Glomerular visceral epithelial cell (primary cell): Measurements from ENCODE around the gene SRRM3.
"Not testable (repeated sequence)": the region's sequence is repeated elsewhere in the genome, so short reads cannot be mapped to it uniquely, and the experiment has no call there.

Experiments used
- DNase-seq: peaks from one replicate; pipeline ENCODE4 v3.0.0-alpha.2; 2016; ENCODE audit errors: extremely low spot score

The SRRM3 gene

DNA sequence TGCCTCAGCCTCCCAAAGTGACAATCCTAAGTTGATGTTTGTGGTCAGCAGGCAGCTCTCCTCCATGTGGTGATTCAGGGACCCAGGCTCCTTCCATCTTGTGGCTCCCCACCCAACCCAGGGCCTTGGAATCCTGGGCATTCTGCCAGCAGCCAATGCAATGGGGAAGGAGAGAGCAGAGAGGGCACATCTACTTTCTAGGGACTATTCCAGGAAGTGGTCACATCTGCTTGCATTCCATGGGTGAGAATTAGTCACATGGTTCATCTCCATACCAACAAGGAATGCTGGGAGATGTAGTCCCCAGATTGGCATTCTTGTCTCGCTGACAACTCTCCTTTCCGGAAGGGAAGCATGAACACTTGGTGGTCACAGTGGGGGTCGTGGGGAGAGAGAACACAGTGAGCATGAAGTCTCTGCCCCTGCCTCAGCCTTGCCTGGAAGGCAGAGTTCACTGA is 9.9 kb upstream of the SRRM3 start:
- DNase-seq, result peak; percentile 19

DNA sequence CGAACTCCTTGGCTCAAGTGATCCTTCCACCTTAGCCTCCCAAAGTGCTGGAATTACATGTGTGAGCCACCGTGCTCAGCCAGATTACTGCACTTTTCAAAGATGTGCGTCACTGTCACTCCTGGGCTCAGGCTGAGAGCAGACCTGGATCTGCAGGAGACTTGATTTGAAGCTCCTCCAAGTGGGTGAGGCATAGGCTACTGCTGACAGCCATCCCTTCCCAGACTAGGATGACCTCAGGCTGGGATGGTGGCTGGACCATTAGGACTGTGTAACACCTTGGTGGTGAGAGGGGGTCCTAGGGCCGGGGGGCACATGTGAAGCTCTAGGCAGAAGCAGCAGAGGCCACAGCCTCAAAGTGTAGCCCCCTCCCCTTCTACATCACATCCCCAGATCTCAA is 8.2 kb upstream of the SRRM3 start:
- no peak for DNase-seq

DNA sequence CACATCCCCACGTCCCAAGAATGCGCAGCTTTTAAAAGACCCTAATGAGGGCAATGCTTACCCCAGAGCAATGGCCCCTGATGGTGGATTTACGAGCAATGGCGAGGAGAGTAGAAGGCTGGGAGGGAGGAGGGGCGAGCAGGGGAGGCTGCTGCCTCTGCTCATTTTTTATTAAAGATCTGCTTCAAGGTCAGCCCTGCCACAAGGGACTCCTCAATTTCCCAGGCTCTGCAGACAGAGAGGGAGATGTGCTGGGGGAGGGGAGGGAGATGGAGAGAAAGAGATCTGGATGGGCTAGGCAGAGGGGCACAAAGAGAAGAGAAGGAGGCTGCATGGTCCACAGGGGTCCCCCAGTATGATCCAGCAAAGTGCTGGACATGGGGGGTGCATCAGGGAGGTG is 7.8 kb upstream of the SRRM3 start:
- DNase-seq, result no peak

DNA sequence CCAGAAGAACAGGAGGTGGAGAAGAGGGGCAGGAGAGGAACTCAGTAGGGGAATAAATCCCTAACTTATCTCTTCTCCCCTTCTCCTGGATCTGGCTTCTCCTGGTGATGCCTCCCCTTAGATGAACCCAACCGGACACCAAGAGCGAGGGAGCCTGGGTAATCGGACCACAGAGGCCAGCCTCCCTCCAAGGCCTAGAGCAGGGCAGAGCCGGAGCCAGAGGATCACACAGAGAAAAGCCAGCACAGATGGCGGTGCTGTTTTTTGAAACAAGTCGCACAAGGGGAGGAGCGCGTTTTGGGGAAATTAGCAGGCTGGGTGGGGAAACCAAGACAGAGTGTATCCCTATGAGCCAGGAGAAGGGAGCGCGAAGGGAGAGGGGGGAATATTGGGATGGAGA is 4.9 kb upstream of the SRRM3 start:
- no peak for DNase-seq

DNA sequence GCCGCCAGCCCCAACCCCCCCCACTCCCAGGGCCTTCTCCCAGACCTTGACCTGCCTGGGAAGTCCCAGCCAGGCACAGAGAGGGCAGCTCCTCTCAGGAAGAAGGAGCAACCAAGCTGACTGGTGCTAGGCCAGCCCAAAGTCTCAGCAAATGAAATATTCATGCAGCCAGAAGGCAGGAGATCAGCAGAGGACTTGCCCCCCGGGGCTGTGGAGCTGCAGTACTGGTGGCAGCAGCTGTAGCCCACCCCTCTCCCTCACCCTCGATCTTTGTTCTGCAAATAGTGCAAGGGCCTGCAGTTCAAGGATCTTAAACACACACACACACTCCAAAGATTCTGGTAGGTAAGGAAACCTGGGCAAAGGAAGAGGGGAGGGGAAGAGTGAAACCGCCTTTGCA is 3.5 kb upstream of the SRRM3 start:
- no peak for DNase-seq

DNA sequence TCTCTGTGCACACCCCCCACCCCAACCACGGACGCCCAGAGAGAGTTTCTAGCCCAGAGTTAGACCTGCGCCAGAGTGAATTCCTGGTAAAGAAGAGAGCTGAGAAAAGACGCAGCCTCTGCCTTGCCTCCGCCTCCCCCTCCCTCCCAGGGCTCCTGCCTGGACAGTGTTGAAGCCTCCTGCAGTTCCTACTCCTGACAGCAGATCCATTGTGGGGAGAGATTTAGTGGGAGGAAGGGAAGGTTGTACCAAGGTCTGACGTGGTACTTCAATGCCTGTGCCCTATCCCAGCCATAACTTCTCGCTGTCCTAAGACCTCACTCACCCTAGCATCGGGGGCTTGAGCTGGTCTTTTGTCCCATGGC is 952 bp downstream of the SRRM3 start:
- no peak for DNase-seq

DNA sequence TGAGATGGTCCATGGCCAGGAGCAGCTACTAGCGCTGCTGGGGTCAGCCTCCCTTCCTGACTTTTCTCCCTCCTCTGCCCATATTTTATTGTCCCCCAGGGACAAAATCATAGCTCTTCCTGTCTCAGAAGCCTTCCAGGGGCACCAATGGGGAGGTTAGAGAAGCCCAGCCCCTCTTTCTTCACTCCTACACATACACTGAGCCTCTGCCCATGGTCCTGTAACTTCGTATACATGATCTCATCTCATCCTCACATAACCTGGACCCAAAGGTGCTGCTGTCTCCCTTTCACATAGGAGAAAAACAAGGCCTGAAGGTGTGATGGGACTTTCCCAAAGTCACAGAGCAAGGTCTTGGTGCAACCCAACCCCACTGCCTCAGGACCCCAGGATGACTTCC is 2.5 kb downstream of the SRRM3 start:
- DNase-seq, result no peak

DNA sequence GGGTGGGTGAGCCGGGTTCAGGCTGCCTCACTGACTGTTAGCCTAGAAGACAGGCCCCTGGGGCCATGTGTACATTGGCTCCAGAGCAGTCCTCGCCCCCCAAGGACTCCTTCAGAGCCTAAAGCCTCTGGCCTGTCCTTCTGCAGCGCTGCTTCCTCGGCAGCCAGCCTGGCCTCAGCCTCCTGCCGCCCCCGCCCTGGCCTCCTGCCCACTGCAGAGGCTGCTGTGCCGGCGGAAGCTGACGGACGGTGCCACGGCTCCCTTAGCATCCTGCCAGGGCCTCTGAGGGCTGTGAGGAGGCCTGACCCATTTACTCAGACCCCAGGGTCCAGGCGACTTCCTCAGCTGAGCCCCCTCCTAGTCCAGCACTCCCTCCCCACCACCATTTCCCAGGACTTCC is 4.9 kb downstream of the SRRM3 start:
- DNase-seq, result no peak

DNA sequence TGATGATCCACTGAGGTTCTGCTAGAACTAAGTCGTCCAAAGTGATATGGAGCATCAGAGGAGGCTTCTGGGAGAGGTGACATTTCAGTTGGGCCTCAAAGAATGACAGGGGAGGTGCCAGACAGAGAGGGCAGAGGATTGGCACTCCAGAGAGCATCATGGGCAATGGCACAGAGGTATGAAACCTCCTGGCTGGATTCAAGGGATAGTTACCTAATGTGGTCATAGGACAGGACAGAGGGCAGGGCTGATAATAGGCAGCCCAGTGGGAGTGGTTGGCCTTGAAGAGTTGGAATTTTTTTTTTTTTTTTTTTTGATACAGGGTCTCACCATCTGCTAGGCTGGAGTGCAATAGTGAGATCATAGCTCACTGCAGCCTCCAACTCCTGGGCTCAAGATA is 7.6 kb downstream of the SRRM3 start:
- DNase-seq, result no peak

DNA sequence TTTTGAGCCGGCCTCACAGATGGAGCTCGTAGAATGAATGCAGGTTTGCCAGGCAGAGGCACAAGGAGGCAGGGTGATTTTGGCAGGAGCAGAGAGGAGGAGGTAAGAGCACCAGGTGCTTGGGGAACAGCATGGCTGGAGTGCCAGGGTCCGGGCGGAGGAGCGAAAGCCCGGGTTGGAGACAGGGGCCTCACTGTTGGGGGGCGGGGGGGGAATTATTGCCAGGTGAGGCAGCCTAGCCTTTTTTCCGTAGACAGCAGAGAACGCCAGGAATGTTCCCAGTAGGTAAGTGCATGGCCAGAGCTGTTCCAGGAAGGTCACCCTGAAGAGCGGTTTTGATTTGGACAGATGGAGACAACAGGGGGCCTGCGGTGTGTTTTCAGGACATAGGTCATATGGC is 9.5 kb downstream of the SRRM3 start:
- no peak for DNase-seq

DNA sequence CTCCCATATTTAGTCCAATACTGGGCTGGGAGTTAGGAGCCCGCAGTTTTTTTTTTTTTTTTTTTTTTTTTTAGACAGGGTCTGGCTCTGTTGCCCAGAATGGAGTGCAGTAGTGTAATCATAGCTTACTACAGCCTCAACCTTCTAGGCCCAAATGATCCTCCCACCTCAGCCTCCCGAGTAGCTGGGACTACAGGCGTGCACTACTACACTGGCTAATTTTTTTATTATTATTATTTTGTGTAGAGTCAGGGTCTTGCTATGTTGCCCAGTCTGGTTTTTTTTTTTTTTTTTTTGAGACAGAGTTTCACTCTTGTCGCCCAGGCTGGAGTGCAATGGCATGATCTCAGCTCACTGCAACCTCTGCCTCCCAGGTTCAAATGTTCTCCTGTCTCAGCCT is 13.7 kb downstream of the SRRM3 start:
- not testable (repeated sequence) for DNase-seq

DNA sequence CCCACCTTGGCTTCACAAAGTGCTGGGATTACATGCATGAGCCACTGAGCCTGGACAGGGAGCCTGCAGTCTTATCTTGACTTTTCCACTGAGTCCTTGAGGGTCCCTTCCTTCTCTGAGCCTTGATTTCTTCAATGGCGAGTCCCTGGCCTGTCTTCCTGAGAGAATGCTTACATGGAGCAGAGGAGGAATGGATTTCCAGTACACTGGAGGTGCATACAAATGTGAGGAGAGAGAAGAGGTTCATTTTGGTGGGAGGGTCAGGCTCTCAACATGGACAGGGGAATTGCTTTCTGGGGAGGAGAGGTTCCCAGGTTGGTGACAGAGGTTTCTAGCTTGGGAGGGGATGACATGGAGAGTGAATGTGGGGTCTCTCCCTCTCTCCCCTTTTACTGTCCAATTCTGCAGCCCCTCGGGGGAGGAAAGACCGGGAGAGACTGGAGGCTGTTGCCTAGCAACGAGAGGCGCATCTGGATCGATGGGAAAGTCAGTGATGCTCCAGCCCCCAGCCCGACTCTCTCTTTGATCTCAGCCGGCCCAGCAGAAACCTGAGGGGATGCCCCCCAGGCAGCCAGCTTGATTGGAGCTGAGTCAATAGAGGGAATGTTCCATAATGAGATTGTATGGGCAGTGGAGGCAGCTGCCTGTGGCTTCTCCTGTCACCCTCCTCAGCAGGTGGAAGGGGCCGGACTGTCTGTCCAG is 14.8 kb downstream of the SRRM3 start:
- DNase-seq, result no peak

DNA sequence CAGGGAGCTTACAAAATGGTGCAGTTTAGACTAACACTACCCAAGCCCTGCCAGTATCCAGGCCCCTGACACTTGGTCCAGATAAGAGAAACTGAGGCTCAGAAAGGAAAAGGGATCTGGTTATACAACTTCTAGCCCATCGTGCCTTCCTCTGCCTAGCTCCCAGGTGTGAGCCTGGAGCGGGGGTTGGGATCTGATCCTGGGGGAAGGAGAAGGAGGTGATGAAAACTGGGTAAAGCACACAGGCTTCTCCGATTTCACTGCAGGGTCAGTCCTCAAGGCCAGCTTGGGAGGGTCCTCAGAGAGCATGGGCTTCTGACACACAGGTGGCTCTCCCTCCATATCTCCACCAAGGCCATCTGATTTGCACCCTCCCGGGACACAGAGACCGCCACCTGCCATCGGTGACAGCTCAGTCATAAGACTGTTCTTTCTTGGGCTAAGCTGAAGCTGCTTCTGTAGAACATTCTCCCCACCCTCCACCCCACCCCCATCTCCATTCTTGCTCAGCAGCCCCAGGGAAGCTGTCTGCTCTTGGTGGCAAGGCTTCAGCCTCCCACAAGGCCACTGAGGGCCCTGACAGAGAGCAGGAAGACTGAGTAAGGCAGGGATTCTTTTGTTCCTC is 16.4 kb downstream of the SRRM3 start:
- DNase-seq, result no peak

DNA sequence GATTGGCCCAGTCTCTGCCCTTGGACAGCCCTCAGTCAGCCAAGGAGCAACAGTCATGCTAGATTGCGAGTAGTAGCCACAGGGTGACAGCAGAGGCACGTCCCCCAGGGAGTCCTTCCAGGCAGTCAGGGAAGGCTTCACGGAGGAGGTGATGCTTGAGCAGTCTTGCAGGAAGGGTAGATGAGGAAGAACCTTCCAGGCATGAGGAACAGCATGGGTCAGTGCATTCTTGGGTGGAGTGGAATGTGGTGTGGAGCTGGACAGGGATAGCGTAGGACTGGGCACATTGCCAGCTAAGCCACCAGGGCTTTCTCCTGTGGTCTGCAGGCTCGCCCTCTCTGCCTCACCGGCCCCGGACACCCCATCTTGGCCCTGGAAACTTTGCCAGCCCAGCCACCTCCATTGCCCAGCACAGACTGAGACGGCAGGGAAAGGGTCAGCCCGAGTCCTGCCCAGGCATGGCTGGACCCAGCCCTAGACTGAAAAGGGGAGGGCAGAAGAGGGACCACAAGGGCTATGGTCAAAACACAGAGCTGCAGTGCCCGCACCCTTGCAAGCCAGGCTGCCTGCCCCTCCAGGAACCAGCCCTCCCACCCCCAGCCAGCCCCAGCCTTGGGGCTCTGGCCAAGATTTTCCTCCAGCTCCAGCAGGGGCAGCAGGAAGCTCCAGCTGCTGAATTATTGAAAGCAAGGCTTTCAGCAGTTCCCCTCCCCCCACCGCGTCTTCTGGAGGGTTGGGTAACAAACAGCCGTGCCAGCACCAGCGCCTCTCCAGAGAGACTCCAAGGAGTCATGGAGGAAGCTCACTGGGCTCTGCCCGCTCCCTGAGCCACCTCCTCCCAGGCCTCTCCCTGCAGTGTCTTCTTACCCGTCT is 18.7 kb downstream of the SRRM3 start:
- peak; percentile 94 for DNase-seq

DNA sequence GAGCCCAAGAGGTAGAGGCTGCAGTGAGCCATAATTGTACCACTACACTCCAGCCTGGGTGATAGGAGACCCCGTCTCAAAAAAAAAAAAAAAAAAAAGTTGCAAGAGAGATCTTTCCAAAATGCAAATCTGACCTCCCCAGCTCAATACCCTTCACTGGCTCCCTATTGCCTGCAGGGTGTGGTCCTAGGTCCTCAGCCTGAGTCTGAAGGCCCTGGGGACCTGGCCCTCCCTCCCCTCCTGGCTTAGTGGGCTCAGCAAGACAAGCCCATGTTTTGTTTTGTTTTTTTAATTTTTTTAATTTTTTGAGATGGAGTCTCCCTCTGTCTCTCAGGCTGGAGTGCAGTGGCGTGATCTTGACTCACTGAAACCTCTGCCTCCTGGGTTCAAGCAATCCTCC is 20.6 kb downstream of the SRRM3 start:
- DNase-seq, result no peak

DNA sequence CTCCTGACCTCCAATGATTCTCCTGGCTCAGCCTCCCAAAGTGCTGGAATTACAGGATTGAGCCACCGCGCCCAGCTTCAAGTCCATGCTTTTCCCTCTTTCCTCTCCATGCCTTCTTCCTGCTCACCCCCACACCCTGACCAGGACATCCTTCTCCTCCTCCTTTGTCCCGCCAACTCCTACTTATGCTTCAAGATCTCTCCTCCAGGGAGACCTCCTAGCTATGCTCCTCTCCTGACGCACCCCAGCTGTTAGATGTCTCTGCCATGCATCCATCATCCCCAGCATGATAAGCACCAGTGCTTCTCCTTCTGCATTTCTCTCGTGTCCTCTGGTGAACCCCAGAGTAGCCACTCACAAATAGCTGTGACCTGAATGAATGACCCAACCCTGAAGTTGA is 21.1 kb downstream of the SRRM3 start:
- no peak for DNase-seq

DNA sequence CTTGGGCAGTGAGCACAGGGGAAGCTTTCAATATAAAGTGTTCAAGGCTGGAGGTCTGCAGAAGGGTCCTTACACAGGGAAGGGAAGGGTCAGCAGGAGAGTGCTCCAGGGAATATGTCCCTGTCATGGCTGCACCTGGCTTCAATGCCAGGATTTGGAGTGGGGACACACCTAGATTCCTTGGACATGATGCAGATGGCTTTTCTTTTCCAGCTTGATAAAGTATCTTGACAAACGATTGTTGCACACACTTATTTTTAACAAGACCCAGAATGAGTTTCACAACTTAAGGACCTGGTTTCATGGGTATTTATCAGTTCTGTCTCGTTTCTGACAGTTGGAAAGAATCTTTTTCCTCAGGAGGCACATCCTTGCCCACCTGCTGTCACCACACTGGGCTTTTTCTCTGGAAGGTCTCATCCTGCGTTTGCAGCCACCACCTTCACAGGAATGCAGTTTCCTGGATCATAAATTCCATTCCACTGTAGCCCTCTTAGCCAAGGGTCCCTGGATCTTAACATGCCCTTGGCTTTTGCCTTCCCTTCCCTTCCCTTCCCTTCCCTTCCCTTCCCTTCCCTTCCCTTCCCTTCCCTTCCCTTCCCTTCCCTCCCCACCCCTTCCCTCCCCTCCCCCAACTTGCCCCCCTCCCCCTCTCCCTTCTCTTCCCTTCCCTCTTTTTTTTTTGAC is 21.7 kb downstream of the SRRM3 start:
- no peak for DNase-seq

DNA sequence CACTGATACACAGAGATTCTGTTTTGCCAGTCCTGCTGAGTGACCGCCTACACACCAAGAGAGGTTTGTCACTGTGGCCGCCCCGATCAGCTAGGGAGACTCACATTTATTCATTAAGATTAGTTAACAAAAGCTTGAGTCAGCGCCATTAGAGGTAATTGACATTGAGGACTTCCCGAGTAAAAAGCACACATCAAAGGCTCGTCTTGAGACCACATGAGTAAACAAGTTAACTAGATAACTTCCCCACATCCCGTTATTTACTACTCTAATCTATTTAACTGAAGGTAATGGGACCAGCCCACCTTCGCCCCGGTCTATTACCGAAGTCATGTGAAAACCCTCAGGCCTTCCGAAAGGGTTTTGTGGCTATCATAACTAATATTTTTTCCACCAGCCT is 23.0 kb downstream of the SRRM3 start:
- DNase-seq, result no peak

DNA sequence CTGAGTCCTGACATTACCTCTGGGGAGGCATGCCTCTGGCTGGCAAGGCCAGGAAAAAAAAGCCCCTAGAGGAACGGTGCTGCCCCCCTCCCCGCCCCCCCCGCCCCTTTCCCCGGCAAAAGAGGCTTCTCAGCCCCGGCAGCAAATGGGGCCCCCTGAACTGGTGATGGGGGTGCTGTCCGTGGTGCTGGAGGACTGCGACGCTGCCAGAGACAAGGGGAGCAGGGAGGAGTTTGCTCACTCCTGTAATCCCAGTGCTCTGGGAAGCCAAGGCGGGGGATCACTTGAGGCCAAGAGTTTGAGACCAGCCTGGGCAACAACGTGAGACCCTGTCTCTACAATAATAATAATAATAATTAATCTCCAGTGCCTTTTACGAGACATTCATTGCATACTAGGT is 23.7 kb downstream of the SRRM3 start:
- peak; percentile 16 for DNase-seq

DNA sequence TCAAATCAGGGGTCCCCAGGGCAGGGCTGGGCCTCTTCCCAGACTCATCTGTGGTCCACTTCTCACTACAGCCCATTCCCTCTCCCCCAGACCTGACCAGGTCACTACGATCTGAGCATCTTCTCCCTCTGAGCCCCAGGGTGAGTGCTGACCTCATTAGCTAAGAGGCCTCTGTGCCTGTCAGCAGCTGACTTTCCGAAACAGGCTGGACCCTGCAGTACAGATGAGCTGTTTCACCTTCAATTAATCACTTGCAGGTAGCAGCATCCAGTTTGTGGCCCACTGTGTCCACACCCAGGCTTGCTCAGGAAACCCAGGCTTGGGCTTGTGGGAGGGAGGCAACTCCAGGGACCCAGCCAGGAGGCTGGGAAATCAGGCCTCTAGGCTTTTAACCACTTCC is 24.3 kb downstream of the SRRM3 start:
- DNase-seq, result no peak

DNA sequence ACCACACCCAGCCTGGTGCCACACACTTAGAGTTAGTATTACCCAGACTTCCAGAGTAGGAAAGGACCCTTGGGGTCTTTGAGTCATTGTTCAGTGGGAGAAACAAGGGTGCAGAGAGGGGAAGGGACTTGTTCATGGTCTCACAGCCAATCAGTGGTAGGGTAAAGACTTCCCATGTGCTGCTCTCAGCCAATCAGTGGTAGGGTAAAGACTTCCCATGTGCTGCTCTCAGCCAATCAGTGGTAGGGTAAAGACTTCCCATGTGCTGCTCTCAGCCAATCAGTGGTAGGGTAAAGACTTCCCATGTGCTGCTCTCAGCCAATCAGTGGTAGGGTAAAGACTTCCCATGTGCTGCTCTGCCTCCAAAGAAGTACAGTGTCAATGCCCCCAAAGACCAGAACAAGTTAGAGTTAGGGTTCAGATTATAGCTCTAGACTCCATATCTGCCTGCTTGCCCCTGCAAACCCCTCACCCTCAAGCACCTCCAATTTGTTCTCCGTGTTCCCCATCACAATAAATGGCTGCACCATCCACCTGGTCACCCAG is 25.3 kb downstream of the SRRM3 start:
- DNase-seq, result not testable (repeated sequence)

DNA sequence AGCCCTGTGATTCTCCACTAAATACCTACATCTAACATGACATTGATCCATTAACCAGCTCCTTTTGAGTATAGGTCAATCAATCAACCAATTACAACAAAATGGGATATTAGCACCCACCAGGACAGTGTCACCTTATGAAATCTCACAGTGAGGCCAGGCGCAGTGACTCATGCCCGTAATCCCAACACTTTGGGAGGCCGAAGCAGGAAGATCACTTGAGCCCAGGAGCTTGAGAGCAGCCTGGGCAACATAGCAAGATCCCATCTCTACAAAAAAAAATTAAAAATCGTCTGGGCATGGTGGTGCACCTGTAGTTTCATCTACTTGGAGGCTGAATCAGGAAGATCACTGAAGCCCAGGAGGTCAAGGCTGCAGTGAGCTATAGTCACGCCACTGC is 28.5 kb downstream of the SRRM3 start:
- DNase-seq, result no peak
